Testis (tissue), 3 donors: ENCODE data around the gene SLC9C2. TPM values are rescaled to one million over a fixed set of nuclear protein-coding genes. Genes with fewer than 3 reads are reported as not detected.
A peak's percentile ranks its signal among the peaks of the same experiment; 100 is the strongest.

Source experiments
- DNase-seq: peaks from one replicate; pipeline ENCODE4 v3.0.0-alpha.2; 2019
- H3K27ac ChIP-seq, 2 donors: fragments of 200-600 bp; sonication (generic); one replicate each; pipeline ENCODE4 v1.5.1; 2019
- H3K27me3 ChIP-seq: fragments of 200-600 bp; sonication (generic); one replicate; pipeline ENCODE4 v1.5.1; 2019
- H3K36me3 ChIP-seq: fragments of 200-600 bp; sonication (generic); one replicate; pipeline ENCODE4 v1.5.1; 2017; ENCODE audit warnings: low read depth; ENCODE audit errors: missing control alignments
- H3K4me1 ChIP-seq: fragments of 200-600 bp; sonication (generic); one replicate; pipeline ENCODE4 v1.5.1; 2019
- H3K4me3 ChIP-seq, 2 donors: fragments of 200-600 bp; sonication (generic); one replicate each; pipeline ENCODE4 v1.5.1; 2017 to 2019
- H3K9me3 ChIP-seq: fragments of 200-600 bp; sonication (generic); one replicate; pipeline ENCODE4 v1.5.1; 2017
- CTCF ChIP-seq, 3 experiments: fragments of 450-650 bp in 2 of 3; fragments of 200-600 bp in 1 of 3; sonication (generic) in 1 of 3; IDR thresholded peaks; one replicate each; pipeline ENCODE4 v1.5.1; 2016 to 2019; ENCODE audit warnings: antibody characterized with exemption in 3 of 3, mild to moderate bottlenecking in 2 of 3, moderate library complexity in 1 of 3
- POLR2A ChIP-seq: fragments of 450-650 bp; IDR thresholded peaks from one replicate; pipeline ENCODE4 v1.6.1; 2017; ENCODE audit warnings: antibody characterized with exemption, mild to moderate bottlenecking, moderate library complexity
- WGBS, 2 donors: methylation state at CpG; one replicate each; pipeline ENCODE4 v1.1.5; 2018; 5-methylcytosine and 5-hydroxymethylcytosine counted together
- intact Hi-C: fragments of 100-400 bp; cut with DNase I; formaldehyde crosslinking; loops from one replicate; pipeline ENCODE4 v1.15.1; 2023; ENCODE audit warnings: low total_unique reads
- polyA plus RNA-seq: library from polyadenylated mRNA; stranded (reverse); fragments of 350-450 nt; fragmentation: Illumina TruSeq; extraction: RNeasy Lipid Tissue Mini Kit (QIAGEN cat#74804); gene quantifications from one replicate; pipeline ENCODE4 v1.2.3, GENCODE V29; 2014; ENCODE audit warnings: low read depth, low replicate concordance; ENCODE audit not compliant: insufficient read depth
- total RNA-seq, 2 donors: library from RNA; depleted of rRNA; stranded (reverse); fragments of >200 nt; gene quantifications; one replicate each; pipeline ENCODE4 v1.2.3, GENCODE V29; 2016

SLC9C2 gene
- total and polyA plus RNA-seq, 3 donors from 2014 or later = 15.8 to 17.1 (median 15.9) TPM

GRCh38 chr1:173481195-173481772 is 121.6 kb downstream of the SLC9C2 start:
- H3K36me3 ChIP-seq = no peaks in the 10 kb centered on the region

GRCh38 chr1:173479649-173480048 is 123.2 kb downstream of the SLC9C2 start:
- H3K27ac ChIP-seq = peak overlapping the region; percentile 73 to 99
- H3K36me3 ChIP-seq = no peaks in the 10 kb centered on the region
- H3K4me3 ChIP-seq = no peak overlapping the region
- H3K9me3 ChIP-seq = no peaks in the 10 kb centered on the region
- no peak for DNase-seq
- H3K27me3 ChIP-seq = no peaks in the 10 kb centered on the region
- 35 to 36% methylated on average over 4 of the region's 4 CpGs for WGBS, 2 donors
- intact Hi-C loops = no loop called here
- TF ChIP-seq CTCF (IDR thresholded peaks at IDR 0.05) (no peak), POLR2A (no peak)
- peaks cover 32% of the 10 kb centered on the region for H3K4me1 ChIP-seq

More at GRCh38 chr1:173481195-173481772, 121.6 kb downstream of the SLC9C2 start:
- Histone ChIP-seq H3K4me3 (no peak overlapping the region), H3K27ac (no peak overlapping the region), H3K4me1 (peaks cover 19% of the 10 kb centered on the region), H3K9me3 (no peaks in the 10 kb centered on the region), H3K27me3 (no peaks in the 10 kb centered on the region)
- intact Hi-C loops = no loop called here
- no peak for DNase-seq
- TF ChIP-seq CTCF (IDR thresholded peaks at IDR 0.05) = no peak
- no peak for TF ChIP-seq POLR2A
- WGBS, 2 donors = 54 to 59% methylated on average over 1 of the region's 1 CpG

- H3K27me3 ChIP-seq = no peaks in the 10 kb centered on the region
- intact Hi-C loops = no loop called here
- H3K27ac ChIP-seq = peak overlapping the region; percentile 99
- H3K4me3 ChIP-seq = peak overlapping the region; percentile 90 to 94
- peak; percentile 91 for DNase-seq
- H3K9me3 ChIP-seq = no peaks in the 10 kb centered on the region
- TF ChIP-seq POLR2A (no peak), CTCF (IDR thresholded peaks at IDR 0.05) (no peak)
- WGBS, 2 donors = 1 to 3% methylated on average over 9 of the region's 9 CpGs
- H3K4me1 ChIP-seq = peaks cover 40% of the 10 kb centered on the region
- H3K36me3 ChIP-seq = no peaks in the 10 kb centered on the region
Measured at GRCh38 chr1:173478094-173478674, 124.7 kb downstream of the SLC9C2 start.

GRCh38 chr1:173477286-173478093 is 125.4 kb downstream of the SLC9C2 start, which contains the start of gene PRDX6:
Gene PRDX6 (plus strand): TSS chr1:173477335. CDS start chr1:173477398, 63 bp downstream.
- TF ChIP-seq POLR2A (peak; percentile 68), CTCF (IDR thresholded peaks at IDR 0.05) (no peak)
- 0% methylated on average over 12 to 68 of the region's 69 CpGs for WGBS, 2 donors
- Histone ChIP-seq H3K36me3 (no peaks in the 10 kb centered on the region), H3K4me1 (peaks cover 40% of the 10 kb centered on the region), H3K9me3 (no peaks in the 10 kb centered on the region), H3K4me3 (peak within 1 kb of the TSS; percentile 90 to 94), H3K27me3 (no peaks in the 10 kb centered on the region), H3K27ac (peak within 1 kb of the TSS; percentile 99)
- intact Hi-C loops = no loop called here
- peak; percentile 93 for DNase-seq
